GM18870 (cell line): Measurements from ENCODE around the gene ZGLP1.
"Not testable (repeated sequence)": the region's sequence is repeated elsewhere in the genome, so short reads cannot be mapped to it uniquely, and the experiment has no call there.

Experiments
- ATAC-seq: cut with Tn5 transposase; IDR thresholded peaks from one replicate; pipeline ENCODE4 v1.9.1; 2021; ENCODE audit warnings: moderate library complexity; ENCODE audit not compliant: unreplicated experiment

The ZGLP1 gene

GRCh38 chr19:10282043-10282442 is 27.6 kb downstream of the ZGLP1 start:
- not testable (repeated sequence) for ATAC-seq

- no peak for ATAC-seq
These were observed 29.7 kb downstream of the ZGLP1 start for GRCh38 chr19:10279737-10280442.

GRCh38 chr19:10278935-10279334 is 30.7 kb downstream of the ZGLP1 start:
- ATAC-seq = no peak

DNA sequence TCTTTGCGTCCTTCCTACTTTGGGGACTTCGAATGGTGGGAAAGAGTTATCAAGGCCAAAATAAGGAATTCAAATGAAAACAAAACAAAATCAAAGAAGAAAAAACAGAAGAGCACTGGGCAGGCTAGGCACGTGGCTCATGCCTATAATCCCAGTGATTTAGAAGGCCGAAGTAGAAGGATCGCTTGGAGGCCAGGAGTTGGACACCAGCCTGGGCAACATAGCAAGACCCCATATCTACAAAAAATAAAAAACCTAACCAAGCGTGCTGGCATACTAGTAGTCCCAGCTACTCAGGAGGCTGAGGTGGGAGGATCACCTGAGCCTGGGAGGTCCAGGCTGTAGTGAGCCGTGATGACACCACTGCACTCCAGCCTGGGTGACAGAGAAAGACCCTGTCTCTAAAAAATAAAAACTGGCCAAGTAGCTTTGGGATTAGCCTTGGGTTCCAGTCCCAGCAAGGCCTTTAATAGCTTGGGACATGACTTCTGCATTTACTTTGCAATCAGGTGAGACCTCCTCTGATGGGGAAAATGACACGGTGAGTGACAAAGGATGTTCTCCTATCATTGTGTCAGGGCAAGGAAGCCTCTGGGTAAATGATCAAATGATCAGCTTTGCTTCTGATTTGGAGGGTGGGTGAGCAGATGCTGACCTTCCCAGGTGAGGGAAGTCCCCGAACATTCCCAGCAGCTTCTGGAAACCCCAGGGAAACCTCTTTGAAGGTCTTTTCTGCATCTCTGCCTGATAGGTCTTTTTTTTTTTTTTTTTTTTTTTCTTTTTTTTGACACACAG is 31.6 kb downstream of the ZGLP1 start:
- no peak for ATAC-seq

GRCh38 chr19:10274589-10274988 is 35.0 kb downstream of the ZGLP1 start:
- ATAC-seq = no peak

DNA sequence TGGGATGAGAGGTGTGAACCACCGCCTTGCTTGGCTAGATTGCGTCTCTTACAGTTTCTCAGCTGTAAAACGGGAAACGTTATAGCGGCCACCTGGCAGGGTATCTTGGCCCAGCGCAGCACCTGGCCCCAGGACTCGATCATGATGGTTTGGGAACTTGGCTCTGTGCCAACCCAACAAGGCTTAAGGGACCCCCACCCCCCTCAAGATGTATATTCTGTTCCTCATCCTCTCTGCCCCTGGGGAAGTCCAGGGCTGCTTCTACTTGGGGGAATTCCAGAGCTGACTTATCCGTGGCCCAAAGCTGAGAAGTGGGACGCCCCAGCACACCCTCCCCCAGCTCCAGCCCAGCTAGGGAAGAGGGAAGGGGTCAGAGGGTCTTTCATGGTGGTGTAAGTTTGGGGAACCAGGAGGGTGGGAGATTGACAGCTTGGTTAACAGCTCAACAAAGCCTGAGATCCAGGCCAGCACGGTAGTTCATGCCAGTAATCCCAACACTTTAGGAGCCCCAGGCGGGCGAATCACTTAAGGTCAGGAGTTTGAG is 38.0 kb downstream of the ZGLP1 start:
- ATAC-seq = no peak

GRCh38 chr19:10270616-10271394 is 38.8 kb downstream of the ZGLP1 start, which contains the start of gene ICAM1:
Gene ICAM1 (plus strand): TSS chr19:10271120. CDS start chr19:10271160, 40 bp downstream.
- ATAC-seq = no peak

- ATAC-seq = no peak
These were observed 39.4 kb downstream of the ZGLP1 start for GRCh38 chr19:10270180-10270615.

DNA sequence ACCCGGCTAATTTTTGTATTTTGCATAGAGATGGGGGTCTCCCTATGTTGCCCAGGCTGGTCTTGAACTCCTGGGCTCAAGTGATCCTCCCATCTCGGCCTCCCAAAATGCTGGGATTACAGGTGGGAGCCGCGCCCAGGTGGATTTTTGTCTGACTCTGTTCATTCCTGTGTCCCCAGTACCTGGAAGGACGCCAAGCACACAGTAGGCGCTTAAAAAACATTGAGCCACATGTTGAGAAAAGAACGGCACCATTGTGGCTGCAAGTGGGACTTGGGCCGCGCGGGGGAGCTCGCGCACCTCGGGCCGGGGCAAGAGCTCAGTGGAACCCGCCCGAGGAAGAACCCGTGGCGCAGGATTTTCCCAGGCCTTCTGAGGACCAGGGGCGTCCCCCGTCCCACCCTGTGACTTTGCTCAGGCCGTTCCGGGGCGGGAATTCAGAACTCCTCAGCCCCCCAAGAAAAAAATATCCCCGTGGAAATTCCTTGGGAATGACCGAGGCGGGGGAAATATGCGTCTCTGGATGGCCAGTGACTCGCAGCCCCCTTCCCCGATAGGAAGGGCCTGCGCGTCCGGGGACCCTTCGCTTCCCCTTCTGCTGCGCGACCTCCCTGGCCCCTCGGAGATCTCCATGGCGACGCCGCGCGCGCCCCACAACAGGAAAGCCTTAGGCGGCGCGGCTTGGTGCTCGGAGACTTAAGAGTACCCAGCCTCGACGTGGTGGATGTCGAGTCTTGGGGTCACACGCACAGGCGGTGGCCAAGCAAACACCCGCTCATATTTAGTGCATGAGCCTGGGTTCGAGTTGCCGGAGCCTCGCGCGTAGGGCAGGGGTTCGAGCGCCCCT is 40.1 kb downstream of the ZGLP1 start:
- no peak for ATAC-seq

- ATAC-seq = no peak
These were observed 41.5 kb downstream of the ZGLP1 start for GRCh38 chr19:10268071-10268470.

DNA sequence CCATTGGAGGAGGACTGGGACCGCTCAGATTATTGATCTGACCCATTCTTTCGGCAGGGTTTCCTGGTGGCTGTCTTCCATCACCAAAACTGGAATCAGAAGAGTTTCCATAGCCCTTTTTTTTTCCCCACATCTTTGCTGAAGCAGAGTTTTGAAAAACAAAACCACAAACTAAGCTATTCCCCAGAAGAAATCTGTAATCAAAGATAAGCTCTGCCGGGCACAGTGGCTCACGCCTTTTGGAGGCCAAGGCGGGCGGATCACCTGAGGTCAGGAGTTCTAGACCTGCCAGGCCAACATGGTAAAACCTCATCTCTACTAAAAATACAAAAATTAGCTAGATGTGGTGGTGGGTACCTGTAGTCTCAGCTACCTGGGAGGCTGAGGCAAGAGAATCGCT is 42.9 kb downstream of the ZGLP1 start:
- ATAC-seq = no peak

- no peak for ATAC-seq
These were observed 46.8 kb downstream of the ZGLP1 start for GRCh38 chr19:10262771-10263170.

GRCh38 chr19:10260141-10260584 is 49.5 kb downstream of the ZGLP1 start:
- no peak for ATAC-seq

- no peak for ATAC-seq
These were observed 50.3 kb downstream of the ZGLP1 start for GRCh38 chr19:10259162-10259905.

GRCh38 chr19:10258080-10258710 is 51.4 kb downstream of the ZGLP1 start:
- no peak for ATAC-seq

DNA sequence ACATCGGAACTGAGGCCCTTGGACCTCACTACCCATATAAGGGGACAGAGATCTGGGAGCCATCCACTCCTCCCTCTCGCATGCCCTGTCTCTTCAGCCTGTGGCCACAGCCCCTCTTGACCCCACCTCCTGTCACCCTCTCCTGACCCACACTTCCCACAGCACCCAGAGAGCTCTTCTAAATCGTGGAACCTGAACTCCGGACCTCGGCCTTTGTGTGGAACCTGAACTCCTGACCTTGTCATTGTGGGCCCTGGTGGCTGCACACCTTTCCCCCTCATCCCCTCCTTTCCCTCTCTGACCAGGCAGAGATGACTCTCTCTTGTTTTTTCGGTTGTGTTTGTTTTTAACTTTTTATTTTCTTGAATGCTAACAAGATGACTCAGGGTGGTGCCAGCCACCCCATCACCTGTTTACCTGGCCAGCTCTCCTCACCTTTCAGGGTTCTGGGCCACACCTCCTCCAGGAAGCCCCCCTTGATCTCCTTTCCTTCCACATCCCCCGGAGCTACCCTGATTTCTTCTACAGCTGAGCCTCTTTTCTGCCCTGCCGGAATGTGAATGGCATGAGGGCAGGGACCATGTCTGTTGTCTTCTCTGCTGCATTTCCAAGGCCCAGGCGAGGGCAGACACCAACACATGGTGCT is 52.5 kb downstream of the ZGLP1 start:
- no peak for ATAC-seq

DNA sequence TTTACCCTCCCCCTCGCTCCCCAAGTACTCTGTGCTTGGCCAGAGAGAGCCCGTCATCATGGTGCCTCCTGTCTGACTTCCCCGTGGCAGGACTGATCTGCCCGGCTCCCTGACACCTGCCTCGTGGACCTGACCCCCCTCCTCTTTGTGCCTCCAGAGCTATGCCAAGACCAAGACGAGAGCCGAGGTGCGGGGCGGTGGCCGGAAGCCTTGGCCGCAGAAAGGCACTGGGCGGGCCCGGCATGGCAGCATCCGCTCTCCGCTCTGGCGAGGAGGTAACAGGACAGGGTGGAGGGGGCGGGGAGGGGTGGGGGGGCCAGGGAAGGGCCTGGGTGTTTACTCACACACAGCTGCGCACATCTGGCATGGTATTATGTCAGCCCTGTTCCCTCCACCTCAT is 53.1 kb downstream of the ZGLP1 start:
- no peak for ATAC-seq

DNA sequence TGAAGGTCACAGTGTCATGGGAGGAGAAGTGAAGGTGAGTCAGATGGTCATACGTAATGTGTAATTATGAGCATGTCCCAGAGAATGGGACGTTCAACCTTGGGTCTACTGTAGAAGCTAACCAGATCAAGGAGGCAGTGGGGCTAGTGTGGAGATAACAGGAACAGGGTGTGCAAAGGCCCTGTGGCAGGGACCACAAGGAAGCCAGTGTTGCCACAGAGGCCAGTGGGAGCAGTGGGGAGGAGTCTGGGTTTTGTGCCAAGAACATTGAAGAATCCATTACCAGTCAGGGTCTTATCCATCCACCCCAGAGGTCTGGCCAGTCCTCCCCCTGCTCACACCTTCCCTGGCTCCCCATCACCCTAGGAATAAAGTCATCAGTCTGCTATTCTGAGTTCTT is 54.3 kb downstream of the ZGLP1 start:
- no peak for ATAC-seq
